Activated naive CD4-positive, alpha-beta T cell treated with Interleukin-2 at 50 U/mL for 16 hours (primary cell): ENCODE data around the gene ZNF277.
A peak's percentile ranks its signal among the peaks of the same experiment; 100 is the strongest.

ENCODE experiments used
- DNase-seq: peaks from one replicate; pipeline ENCODE4 v3.0.0-alpha.2; 2020

ZNF277 gene

GRCh38 chr7:112361154-112361553 is 154.7 kb downstream of the ZNF277 start:
- no peak for DNase-seq

DNA sequence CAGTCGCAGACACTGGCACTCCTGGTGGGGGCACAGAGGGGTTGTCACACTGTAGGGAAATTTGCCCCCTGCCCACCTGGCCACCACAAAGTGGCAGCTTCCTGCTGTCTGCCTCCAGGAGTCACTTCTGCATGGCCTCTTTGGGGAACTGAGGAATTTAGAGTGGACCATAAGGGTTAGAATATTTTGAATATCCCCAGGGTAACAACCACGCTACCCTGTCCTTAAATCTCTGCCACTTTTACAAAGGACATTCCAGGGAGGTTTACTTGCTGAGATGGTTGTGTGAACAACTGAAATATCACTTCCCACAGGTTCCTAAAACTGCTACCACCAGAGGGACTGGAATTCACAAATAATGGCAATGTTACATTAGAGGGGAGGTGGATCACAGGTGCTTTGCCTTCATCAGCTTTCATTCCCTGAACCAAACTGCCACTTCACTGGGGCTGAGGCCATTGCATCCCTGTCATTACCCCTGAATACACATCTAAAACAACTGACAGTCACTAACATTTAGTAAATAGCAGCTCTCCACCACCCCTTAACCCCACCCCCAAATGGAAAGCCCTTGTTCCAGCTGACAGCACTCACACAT is 155.7 kb downstream of the ZNF277 start:
- DNase-seq, result no peak

DNA sequence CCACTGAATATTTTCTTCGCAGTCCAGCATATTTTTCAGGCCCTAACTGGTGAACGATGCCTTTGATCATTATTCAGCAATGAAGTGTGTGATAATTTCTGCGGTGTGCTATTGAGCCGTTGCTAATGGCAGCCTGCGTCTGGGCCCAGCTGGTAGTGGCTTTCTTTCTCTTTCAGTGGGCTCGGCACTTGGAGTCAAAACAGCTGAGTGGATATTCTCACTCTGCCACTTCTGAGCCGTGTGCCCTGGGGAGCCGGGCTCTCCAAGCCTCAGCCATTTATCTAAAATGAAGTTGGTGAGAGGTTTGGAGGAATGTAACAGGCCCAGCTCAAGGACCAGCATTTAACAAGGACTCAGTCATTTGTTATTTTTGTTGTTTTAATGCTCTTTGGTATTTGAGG is 156.2 kb downstream of the ZNF277 start:
- no peak for DNase-seq

DNA sequence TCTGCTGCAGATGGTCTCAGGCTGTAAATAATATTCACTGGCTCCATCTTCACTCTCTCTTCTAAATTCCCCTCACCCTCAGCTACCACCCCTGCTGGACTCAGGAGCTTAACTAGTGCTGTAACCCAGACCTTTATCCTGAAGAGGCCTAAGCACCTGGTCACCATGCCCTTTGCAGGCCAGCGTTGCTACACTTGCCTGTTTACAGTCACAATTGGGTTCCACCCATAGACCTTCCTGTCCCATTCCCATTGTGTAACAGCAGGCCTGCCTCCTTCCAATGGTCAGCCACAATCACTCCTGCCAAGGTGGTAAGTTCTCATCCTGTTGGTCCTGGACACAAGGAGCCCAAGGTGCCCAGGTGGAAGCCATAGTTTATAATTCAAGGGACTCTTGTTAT is 157.9 kb downstream of the ZNF277 start:
- no peak for DNase-seq

- DNase-seq, result no peak
These were observed 159.1 kb downstream of the ZNF277 start for GRCh38 chr7:112365551-112365950.

DNA sequence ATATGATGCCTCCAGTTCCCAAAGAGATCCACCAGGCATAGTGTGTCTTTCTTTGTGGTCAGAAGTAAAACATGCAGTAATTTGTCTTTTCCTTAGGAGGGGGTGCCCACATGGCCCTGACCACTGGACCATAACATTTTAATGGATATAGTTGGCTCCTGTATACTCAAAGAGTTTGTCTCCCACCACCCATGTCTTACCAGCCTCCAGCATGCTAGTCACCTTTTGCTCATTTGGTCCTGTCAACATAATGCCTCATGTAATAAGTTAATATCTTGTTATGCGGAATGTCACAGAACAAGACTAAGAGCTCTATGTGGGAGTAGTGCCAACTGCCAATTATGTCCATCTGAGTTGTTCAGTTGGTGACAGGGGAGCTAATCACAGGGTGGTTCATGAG is 160.4 kb downstream of the ZNF277 start:
- no peak for DNase-seq

DNA sequence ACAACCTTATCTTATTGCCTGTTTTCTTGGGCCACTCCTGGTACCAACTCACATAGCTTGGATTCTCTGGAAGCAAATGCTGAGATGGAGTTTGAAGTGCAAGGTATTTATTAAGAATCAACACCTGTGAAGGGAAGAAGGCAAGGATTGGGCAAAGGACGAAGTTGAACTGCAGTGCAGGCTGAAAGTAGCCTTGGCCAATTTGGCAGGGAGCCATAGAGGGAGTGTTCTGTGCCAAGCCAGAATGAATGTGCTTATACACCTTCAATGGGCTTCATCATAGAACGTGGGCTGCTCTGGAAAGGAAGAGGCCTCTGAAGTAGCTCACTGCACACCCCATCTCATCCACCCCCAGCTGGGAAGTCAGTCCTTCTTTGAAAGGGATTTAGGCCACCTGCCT is 163.9 kb downstream of the ZNF277 start:
- DNase-seq, result no peak

DNA sequence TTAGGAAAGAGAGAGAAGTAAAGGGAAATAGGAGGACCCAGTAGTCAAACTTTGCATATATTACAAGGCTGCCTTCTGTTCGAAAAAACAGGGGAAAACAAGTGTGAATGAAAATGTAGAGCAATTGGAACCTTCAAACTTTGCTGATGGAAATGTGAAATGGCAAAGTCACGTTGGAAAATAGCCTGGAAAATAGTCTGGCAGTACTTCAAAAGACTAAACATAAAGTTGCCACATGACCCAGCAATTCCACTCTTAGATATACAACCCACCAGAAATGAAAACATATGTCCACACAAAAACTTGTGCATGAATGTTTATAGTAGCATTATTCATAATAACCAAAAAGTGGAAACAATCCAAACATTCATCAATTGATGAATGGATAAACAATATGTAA is 165.2 kb downstream of the ZNF277 start:
- no peak for DNase-seq

DNA sequence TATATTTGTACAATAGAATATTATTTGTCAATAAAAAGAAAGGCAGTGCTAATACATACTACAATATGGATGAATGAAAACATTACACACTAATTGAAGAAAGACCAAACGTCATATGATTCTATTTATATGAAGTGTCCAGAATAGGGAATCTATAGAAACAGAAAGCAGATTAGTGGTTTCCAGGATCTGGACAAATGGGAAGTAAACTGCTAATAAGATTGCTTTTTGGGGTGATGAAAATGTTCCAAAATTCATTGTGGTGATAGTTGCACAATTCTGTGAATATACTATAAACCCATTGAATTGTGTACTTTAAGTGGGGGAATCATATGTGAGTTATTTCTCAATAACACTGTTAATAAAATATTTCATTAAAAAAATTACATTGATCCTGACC is 165.6 kb downstream of the ZNF277 start:
- no peak for DNase-seq

- no peak for DNase-seq
These were observed 171.1 kb downstream of the ZNF277 start for GRCh38 chr7:112377593-112377992.

DNA sequence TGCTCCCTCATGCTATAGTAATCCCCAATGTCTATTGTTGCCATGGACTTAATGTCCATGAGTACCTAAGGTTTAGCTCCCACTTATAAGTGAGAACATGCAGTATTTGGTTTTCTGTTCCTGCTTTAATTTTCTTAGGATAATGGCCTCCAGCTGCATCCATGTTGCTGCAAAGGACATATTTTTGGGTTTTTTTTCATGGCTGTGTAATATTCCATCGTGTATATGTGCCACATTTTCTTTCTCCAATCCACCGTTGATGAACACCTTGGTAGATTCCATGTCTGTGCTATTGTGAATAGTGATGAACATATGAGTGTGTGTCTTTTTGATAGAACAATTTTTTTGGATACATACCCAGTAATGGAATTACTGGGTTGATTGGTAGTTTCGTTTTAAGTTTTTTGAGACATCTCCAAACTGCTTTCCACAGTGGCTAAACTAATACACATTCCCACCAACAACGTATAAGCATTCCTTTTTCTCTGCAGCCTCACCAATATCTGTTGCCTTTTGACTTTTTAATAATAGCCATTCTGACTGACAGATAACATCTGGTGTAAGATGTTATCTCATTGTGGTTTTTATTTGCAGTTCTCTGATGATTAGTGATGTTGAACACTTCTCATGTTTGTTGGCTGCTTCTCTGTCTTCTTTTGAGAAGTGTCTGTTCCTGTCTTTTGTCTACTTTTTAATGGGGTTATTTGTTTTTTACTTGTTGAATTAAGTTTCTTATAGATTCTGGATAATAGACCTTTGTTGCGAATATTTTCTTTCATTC is 175.0 kb downstream of the ZNF277 start:
- no peak for DNase-seq

DNA sequence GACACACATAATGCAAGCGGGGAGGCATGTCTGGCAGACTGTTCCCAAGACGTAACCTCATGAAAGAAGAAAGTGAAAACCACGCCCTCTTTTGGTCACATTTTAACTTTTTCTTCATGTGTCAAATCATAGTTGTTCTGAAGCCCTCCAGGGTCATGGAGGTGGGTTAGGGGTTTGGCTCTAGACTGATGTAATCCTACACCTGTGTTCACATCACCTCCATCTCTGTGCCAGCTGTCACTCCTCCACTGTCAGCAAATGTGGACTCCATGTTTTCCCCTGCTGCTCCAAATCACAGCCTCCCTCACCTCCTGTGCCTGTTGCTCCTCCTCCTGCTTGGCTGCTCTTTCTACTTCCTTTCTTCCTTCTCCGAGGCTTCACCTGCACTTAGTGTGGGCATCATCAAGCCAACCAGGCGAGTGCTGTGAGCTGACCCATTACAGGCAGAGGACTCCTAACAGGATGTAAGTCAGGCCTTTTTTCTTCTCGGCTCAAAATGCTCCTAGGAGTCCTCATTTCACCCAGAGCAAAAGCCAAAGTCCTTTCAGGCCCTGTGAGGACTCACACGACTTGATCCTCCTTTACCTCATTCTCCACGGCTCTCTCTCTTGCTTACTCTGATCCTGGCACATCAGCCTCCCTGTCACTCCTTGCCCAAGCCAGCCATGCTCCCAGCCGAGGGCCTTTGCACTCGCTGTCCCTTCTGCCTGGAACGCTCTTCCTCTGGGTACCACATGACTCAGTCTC is 177.3 kb downstream of the ZNF277 start:
- no peak for DNase-seq

- no peak for DNase-seq
These were observed 179.0 kb downstream of the ZNF277 start for GRCh38 chr7:112385516-112385915.

- DNase-seq, result no peak
These were observed 180.1 kb downstream of the ZNF277 start for GRCh38 chr7:112386619-112387018.

DNA sequence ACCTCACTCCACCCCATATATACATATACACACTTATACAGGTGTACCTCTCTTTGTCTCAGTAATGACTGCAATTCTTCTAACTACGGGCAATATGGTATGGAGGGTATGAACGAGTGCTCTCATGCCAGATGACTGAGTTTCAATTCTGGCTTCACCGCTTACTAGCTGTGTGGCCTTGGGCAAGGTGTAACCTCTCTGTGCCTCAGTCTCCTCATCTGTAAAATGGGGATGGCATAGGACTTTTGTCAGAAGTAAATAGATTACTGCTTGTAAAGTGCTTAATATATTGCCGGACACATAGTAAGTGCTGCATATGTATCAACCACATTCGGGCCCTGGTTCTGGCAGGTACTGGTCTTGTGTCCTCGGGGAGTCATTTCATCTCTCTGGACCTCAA is 183.7 kb downstream of the ZNF277 start:
- DNase-seq, result no peak

- peak; percentile 68 for DNase-seq
These were observed 184.8 kb downstream of the ZNF277 start for GRCh38 chr7:112391079-112391821.

- peak; percentile 78 for DNase-seq
These were observed 185.4 kb downstream of the ZNF277 start for GRCh38 chr7:112391841-112392286.
